GM12878 (cell line): Measurements from ENCODE around the gene ANP32A. TPM values are rescaled to one million over a fixed set of nuclear protein-coding genes. Genes with fewer than 3 reads are reported as not detected.

Experiments
- ATAC-seq: fragments of 200-7000 bp; cut with Tn5 transposase; 3 replicates; pipeline ENCODE4 v1.9.1; 2020; ENCODE audit warnings: mild to moderate bottlenecking, moderate library complexity
- BruUV-seq: library from RNA; stranded (reverse); fragments of 400-500 nt; replicated peaks from 2 replicates; lab custom pipeline; 2021; lab: Mats Ljungman, UMichigan
- CTCF ChIA-PET: fragments of 300-600 bp; sonication (Branson Sonifier 250); formaldehyde crosslinking; extraction: SDS; loops from one replicate; lab custom pipeline; 2021; ENCODE audit warnings: inconsistent platforms; lab: Yijun Ruan, JAX
- POLR2A ChIA-PET: fragments of 350-600 bp; formaldehyde crosslinking; extraction: SDS; loops from one replicate; lab custom pipeline; 2021; ENCODE audit warnings: inconsistent platforms; lab: Charles Lee
- RAD21 ChIA-PET: fragments of 300-600 bp; sonication (Branson Sonifier 250); formaldehyde crosslinking; loops from one replicate; lab custom pipeline; 2023; ENCODE audit warnings: antibody characterized with exemption; ENCODE audit not compliant: unreplicated experiment; lab: Charles Lee
- SMC1A ChIA-PET: fragments of 300-600 bp; sonication (Branson Sonifier 250); formaldehyde crosslinking; loops from one replicate; lab custom pipeline; 2023; ENCODE audit not compliant: unreplicated experiment, uncharacterized antibody; lab: Charles Lee
- DNase-seq: peaks from one replicate; pipeline ENCODE4 v3.0.0-alpha.2; 2011; ENCODE audit warnings: low read depth, low spot score
- FAIRE-seq: peaks from 3 replicates; lab custom pipeline; 2011; peaks lifted over from hg19 to GRCh38; lab: Jason Lieb, UNC
- H2AFZ ChIP-seq: 2 replicates; pipeline ENCODE4 v1.6.0; 2011; ENCODE audit warnings: low read depth, low read length, control low read depth; ENCODE audit not compliant: control insufficient read depth
- H3K27ac ChIP-seq: 2 replicates; pipeline ENCODE4 v1.5.1; 2011; ENCODE audit warnings: control low read depth; ENCODE audit not compliant: control insufficient read depth, insufficient read depth
- H3K27me3 ChIP-seq, 2 experiments: replicated peaks in 1 of 2; 2 replicates each; pipeline versions ENCODE4 v1.6.0 to v1.6.1; 2011; ENCODE audit warnings: low read length in 1 of 2; ENCODE audit not compliant: control insufficient read depth in 2 of 2, insufficient read depth in 2 of 2
- H3K36me3 ChIP-seq, 2 experiments: 2 replicates each; pipeline ENCODE4 v1.5.1; 2011; ENCODE audit warnings: low read length in 1 of 2; ENCODE audit not compliant: control insufficient read depth in 2 of 2, insufficient read depth in 2 of 2
- H3K4me1 ChIP-seq: 2 replicates; pipeline ENCODE4 v1.6.1; 2011; ENCODE audit warnings: mild to moderate bottlenecking, low read length, moderate library complexity, mixed read lengths; ENCODE audit not compliant: control insufficient read depth, insufficient read depth
- H3K4me2 ChIP-seq: 2 replicates; pipeline ENCODE4 v1.6.0; 2011; ENCODE audit warnings: control low read depth; ENCODE audit not compliant: control insufficient read depth, insufficient read depth
- H3K4me3 ChIP-seq: fragments of 200-600 bp; sonication (generic); 2 replicates; pipeline ENCODE4 v1.5.1; 2016
- H3K79me2 ChIP-seq: 2 replicates; pipeline ENCODE4 v1.6.0; 2011; ENCODE audit warnings: low read length; ENCODE audit not compliant: control insufficient read depth, insufficient read depth
- H3K9ac ChIP-seq: 2 replicates; pipeline ENCODE4 v1.8.0; 2011; ENCODE audit warnings: low read length, control low read depth, mixed read lengths; ENCODE audit not compliant: control insufficient read depth, insufficient read depth
- H3K9me3 ChIP-seq: replicated peaks from 3 replicates; pipeline ENCODE4 v1.5.1; 2011; ENCODE audit warnings: mild to moderate bottlenecking, low read length; ENCODE audit not compliant: control insufficient read depth, insufficient read depth
- H4K20me1 ChIP-seq: 2 replicates; pipeline ENCODE4 v1.6.0; 2011; ENCODE audit not compliant: control insufficient read depth, insufficient read depth
- HSF1 ChIP-seq: fragments of 150-350 bp; IDR thresholded peaks from 2 replicates; pipeline ENCODE4 v1.6.1; 2014; ENCODE audit warnings: mild to moderate bottlenecking, low read depth, low read length
- SIX5 ChIP-seq: IDR thresholded peaks from 2 replicates; pipeline ENCODE4 v1.6.1; 2011; ENCODE audit warnings: mild to moderate bottlenecking, low read depth, low read length, moderate library complexity; ENCODE audit not compliant: severe bottlenecking
- STAT1 ChIP-seq: fragments of 450-650 bp; conservative IDR thresholded peaks from 2 replicates; pipeline ENCODE4 v1.6.1; 2014; ENCODE audit warnings: antibody characterized with exemption, mild to moderate bottlenecking
- WGBS: methylation state at CpG from one replicate; pipeline ENCODE4 v1.1.6; 2016; ENCODE audit warnings: low lambda C conversion rate; ENCODE audit not compliant: insufficient replicate concordance, insufficient coverage; ENCODE audit errors: missing lambda C conversion rate; 5-methylcytosine and 5-hydroxymethylcytosine counted together
- in situ Hi-C: fragments of 300-500 bp; cut with MboI; formaldehyde crosslinking; loops from 9 replicates; pipeline ENCODE4 v1.14.3; 2018; ENCODE audit warnings: mixed read lengths
- intact Hi-C: fragments of 100-400 bp; cut with micrococcal nuclease; formaldehyde crosslinking; loops from one replicate; pipeline ENCODE4 v1.14.2; 2022; ENCODE audit not compliant: unreplicated experiment
- polyA plus RNA-seq, 11 experiments: library from polyadenylated mRNA; depleted of rRNA in 4 of 11; unstranded in 6 of 11; stranded (reverse) in 5 of 11; fragments of >200 nt; fragmentation: Nextera tagmentation in 4 of 11; fragmentation: Illumina TruSeq in 1 of 11; extraction: Ambion mirVana in 4 of 11; extraction: Trizol in 1 of 11; gene quantifications; 1 replicate in 1 of 11; 2 replicates in 10 of 11; pipeline versions ENCODE4 v1.2.1 to v1.2.3, GENCODE V29; 2011 to 2016; ENCODE audit warnings: inconsistent platforms in 2 of 11, missing spikeins in 2 of 11, low read depth in 1 of 11
- total RNA-seq, 4 experiments: library from RNA; depleted of rRNA in 3 of 4; stranded (reverse); fragments of >200 nt in 3 of 4; fragmentation: Illumina TruSeq in 1 of 4; extraction: Trizol in 1 of 4; gene quantifications; 2 replicates each; pipeline versions ENCODE4 v1.2.1 to v1.2.3, GENCODE V29; 2013 to 2021
- TF ChIP-seq, protein P1 (sequence below): IDR thresholded peaks from 2 replicates; pipeline ENCODE4 v1.6.1; 2012; ENCODE audit warnings: improper control_type of control experiment, low read depth, low read length; ENCODE audit not compliant: insufficient replicate concordance
- TF ChIP-seq, protein P2 (sequence below): fragments of 450-650 bp; IDR thresholded peaks from 2 replicates; pipeline ENCODE4 v1.6.1; 2016; ENCODE audit warnings: mild to moderate bottlenecking

Gene ANP32A
- total and polyA plus RNA-seq, 10 of the 15 experiments (the other 5 are each of a cell fraction or from before 2014, with no cell fraction given): 29.6 to 666 (median 234) TPM

- no TSS peak for BruUV-seq
- peaks cover 7% of the 10 kb centered on the region; the same call in 1 of the 2 replicates for H4K20me1 ChIP-seq
- H3K27ac ChIP-seq: peak overlapping the region; percentile 99
- H3K79me2 ChIP-seq: peaks cover 97% of the 10 kb centered on the region
- no peak overlapping the region for H2AFZ ChIP-seq
- TF ChIP-seq SIX5 (no peak), STAT1 (no peak), HSF1 (no peak)
- TF ChIP-seq, protein P1, sequence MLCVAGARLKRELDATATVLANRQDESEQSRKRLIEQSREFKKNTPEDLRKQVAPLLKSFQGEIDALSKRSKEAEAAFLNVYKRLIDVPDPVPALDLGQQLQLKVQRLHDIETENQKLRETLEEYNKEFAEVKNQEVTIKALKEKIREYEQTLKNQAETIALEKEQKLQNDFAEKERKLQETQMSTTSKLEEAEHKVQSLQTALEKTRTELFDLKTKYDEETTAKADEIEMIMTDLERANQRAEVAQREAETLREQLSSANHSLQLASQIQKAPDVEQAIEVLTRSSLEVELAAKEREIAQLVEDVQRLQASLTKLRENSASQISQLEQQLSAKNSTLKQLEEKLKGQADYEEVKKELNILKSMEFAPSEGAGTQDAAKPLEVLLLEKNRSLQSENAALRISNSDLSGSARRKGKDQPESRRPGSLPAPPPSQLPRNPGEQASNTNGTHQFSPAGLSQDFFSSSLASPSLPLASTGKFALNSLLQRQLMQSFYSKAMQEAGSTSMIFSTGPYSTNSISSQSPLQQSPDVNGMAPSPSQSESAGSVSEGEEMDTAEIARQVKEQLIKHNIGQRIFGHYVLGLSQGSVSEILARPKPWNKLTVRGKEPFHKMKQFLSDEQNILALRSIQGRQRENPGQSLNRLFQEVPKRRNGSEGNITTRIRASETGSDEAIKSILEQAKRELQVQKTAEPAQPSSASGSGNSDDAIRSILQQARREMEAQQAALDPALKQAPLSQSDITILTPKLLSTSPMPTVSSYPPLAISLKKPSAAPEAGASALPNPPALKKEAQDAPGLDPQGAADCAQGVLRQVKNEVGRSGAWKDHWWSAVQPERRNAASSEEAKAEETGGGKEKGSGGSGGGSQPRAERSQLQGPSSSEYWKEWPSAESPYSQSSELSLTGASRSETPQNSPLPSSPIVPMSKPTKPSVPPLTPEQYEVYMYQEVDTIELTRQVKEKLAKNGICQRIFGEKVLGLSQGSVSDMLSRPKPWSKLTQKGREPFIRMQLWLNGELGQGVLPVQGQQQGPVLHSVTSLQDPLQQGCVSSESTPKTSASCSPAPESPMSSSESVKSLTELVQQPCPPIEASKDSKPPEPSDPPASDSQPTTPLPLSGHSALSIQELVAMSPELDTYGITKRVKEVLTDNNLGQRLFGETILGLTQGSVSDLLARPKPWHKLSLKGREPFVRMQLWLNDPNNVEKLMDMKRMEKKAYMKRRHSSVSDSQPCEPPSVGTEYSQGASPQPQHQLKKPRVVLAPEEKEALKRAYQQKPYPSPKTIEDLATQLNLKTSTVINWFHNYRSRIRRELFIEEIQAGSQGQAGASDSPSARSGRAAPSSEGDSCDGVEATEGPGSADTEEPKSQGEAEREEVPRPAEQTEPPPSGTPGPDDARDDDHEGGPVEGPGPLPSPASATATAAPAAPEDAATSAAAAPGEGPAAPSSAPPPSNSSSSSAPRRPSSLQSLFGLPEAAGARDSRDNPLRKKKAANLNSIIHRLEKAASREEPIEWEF: no peak
- TF ChIP-seq, protein P2, sequence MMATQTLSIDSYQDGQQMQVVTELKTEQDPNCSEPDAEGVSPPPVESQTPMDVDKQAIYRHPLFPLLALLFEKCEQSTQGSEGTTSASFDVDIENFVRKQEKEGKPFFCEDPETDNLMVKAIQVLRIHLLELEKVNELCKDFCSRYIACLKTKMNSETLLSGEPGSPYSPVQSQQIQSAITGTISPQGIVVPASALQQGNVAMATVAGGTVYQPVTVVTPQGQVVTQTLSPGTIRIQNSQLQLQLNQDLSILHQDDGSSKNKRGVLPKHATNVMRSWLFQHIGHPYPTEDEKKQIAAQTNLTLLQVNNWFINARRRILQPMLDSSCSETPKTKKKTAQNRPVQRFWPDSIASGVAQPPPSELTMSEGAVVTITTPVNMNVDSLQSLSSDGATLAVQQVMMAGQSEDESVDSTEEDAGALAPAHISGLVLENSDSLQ: peak; percentile 21; the same call in 1 of the 2 replicates
- TF ChIP-seq, all 136 proteins: peak for 1
- DNase-seq (no peak), FAIRE-seq (no peak), ATAC-seq (no peak)
- H3K27me3 ChIP-seq: no peaks in the 10 kb centered on the region
- ChIA-PET CTCF (interaction anchor here (1.1 to 3.3 kb wide), 9 partner anchors 9 to 81 kb away, joined by 3 to 20 read pairs (median 5); no protein-coding TSS in a partner anchor), RAD21 (interaction anchor here (0.9 to 5.8 kb wide), 5 partner anchors 13 to 60 kb away, joined by 3 to 56 read pairs (median 5); no protein-coding TSS in a partner anchor), SMC1A (interaction anchor here (0.8 to 7.6 kb wide), 8 partner anchors 9 to 60 kb away, joined by 3 to 67 read pairs (median 4); no protein-coding TSS in a partner anchor), POLR2A (interaction anchor here (1.0 to 6.8 kb wide), 3 partner anchors 18 to 22 kb away, joined by 3 to 77 read pairs (median 4); no protein-coding TSS in a partner anchor)
- H3K9ac ChIP-seq: peak overlapping the region; percentile 99
- peaks cover 15% of the 10 kb centered on the region for H3K4me1 ChIP-seq
- 57% methylated on average over 4 of the region's 4 CpGs for WGBS
- in situ Hi-C loops (loop anchor here (25.0 kb wide), 1 partner anchor 1279 kb away; the partner anchor contains the start of gene MAP2K5), intact Hi-C loops (no loop called here)
- peak overlapping the region; percentile 98 for H3K4me3 ChIP-seq
- peaks cover 3 to 9% of the 10 kb centered on the region in 2 experiments; a peak in 3 of 4 replicates for H3K36me3 ChIP-seq
- H3K4me2 ChIP-seq: peak overlapping the region; percentile 90
- no peaks in the 10 kb centered on the region for H3K9me3 ChIP-seq
Observed at GRCh38 chr15:68816158-68816557, 4.5 kb downstream of the ANP32A start.
